Measurements from ENCODE around the gene CAMKMT. TPM values are rescaled to one million over a fixed set of nuclear protein-coding genes. Genes with fewer than 3 reads are reported as not detected.

The CAMKMT gene
- total RNA-seq, 2 experiments from 2014 or later = 25.7 to 27.4 TPM

- no peaks in the 10 kb centered on the region for H3K4me1 ChIP-seq (ENCODE audit: insufficient read depth, low read length, poor library complexity, severe bottlenecking)
- H3K9me3 ChIP-seq (ENCODE audit: low read length) = no peaks in the 10 kb centered on the region
- POLR2A ChIA-PET = interaction anchor here (0.7 to 1.1 kb wide), 2 partner anchors 20 to 154 kb away, joined by 3 to 4 read pairs; no protein-coding TSS in a partner anchor
- no peak overlapping the region for H3K4me3 ChIP-seq (ENCODE audit: low read depth, low read length, poor library complexity, severe bottlenecking)
- no peak overlapping the region for H3K4me2 ChIP-seq (ENCODE audit: low read length)
- no peaks in the 10 kb centered on the region for H3K79me2 ChIP-seq (ENCODE audit: insufficient read depth, low read depth, low read length)
- no peak overlapping the region for H2AFZ ChIP-seq (ENCODE audit: low read length)
- peak; percentile 46 for TF ChIP-seq CTCF (conservative IDR thresholded peaks at IDR 0.05; ENCODE audit: low read length)
- TF ChIP-seq EZH2phosphoT487 (IDR thresholded peaks at IDR 0.05; ENCODE audit: borderline replicate concordance, low read depth, low read length) = no peak
- CTCF ChIA-PET (ENCODE audit: unreplicated experiment) = no interaction called here
- no peaks in the 10 kb centered on the region for H3K9me2 ChIP-seq (ENCODE audit: insufficient read depth, low read length)
- intact Hi-C loops (cut with micrococcal nuclease; ENCODE audit: unreplicated experiment) = no loop called here
- H3K27ac ChIP-seq (ENCODE audit: low read depth, low read length, poor library complexity, severe bottlenecking) = no peak overlapping the region
- H4K20me1 ChIP-seq (ENCODE audit: insufficient read depth, low read length) = no peaks in the 10 kb centered on the region
- no TSS peak for BruUV-seq (replicated peaks)
- H3K36me3 ChIP-seq (ENCODE audit: insufficient read depth, low read length) = no peaks in the 10 kb centered on the region
- DNase-seq (ENCODE audit: low spot score) = no peak
Observed at GRCh38 chr2:44770221-44771195, 408.8 kb downstream of the CAMKMT start.

GRCh38 chr2:44771522-44771921 is 409.8 kb downstream of the CAMKMT start:
- H3K27ac ChIP-seq (ENCODE audit: low read depth, low read length, poor library complexity, severe bottlenecking) = no peak overlapping the region
- no peaks in the 10 kb centered on the region for H4K20me1 ChIP-seq (ENCODE audit: insufficient read depth, low read length)
- BruUV-seq (replicated peaks) = no TSS peak
- no peak overlapping the region for H3K4me3 ChIP-seq (ENCODE audit: low read depth, low read length, poor library complexity, severe bottlenecking)
- POLR2A ChIA-PET = no interaction called here
- H3K79me2 ChIP-seq (ENCODE audit: insufficient read depth, low read depth, low read length) = no peaks in the 10 kb centered on the region
- no peaks in the 10 kb centered on the region for H3K9me2 ChIP-seq (ENCODE audit: insufficient read depth, low read length)
- no peaks in the 10 kb centered on the region for H3K9me3 ChIP-seq (ENCODE audit: low read length)
- no peak for DNase-seq (ENCODE audit: low spot score)
- intact Hi-C loops (cut with micrococcal nuclease; ENCODE audit: unreplicated experiment) = no loop called here
- no peak overlapping the region for H2AFZ ChIP-seq (ENCODE audit: low read length)
- no peaks in the 10 kb centered on the region for H3K4me1 ChIP-seq (ENCODE audit: insufficient read depth, low read length, poor library complexity, severe bottlenecking)
- no peaks in the 10 kb centered on the region for H3K36me3 ChIP-seq (ENCODE audit: insufficient read depth, low read length)
- no peak overlapping the region for H3K4me2 ChIP-seq (ENCODE audit: low read length)
- CTCF ChIA-PET (ENCODE audit: unreplicated experiment) = no interaction called here
- TF ChIP-seq EZH2phosphoT487 (IDR thresholded peaks at IDR 0.05; ENCODE audit: borderline replicate concordance, low read depth, low read length) = no peak
- no peak for TF ChIP-seq CTCF (conservative IDR thresholded peaks at IDR 0.05; ENCODE audit: low read length)

DNA sequence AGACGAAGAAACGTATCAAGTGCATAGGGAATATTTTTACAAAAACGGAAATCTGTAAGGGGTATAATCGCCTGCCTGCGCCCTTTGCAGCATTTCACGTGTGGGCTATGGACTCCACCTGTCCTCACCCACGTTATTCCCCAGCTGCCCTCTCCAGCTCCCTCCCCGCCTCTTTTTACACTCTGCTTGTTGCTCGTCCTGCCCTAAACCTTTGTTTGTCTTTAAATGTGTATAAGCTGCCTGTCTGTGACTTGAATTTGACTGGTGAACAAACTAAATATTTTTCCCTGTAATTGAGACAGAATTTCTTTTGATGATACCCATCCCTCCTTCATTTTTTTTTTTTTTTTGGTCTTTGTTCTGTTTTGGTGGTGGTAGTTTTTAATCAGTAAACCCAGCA is 410.4 kb downstream of the CAMKMT start:
- intact Hi-C loops (cut with micrococcal nuclease; ENCODE audit: unreplicated experiment) = no loop called here
- no peaks in the 10 kb centered on the region for H3K4me1 ChIP-seq (ENCODE audit: insufficient read depth, low read length, poor library complexity, severe bottlenecking)
- no peak overlapping the region for H2AFZ ChIP-seq (ENCODE audit: low read length)
- H3K27ac ChIP-seq (ENCODE audit: low read depth, low read length, poor library complexity, severe bottlenecking) = no peak overlapping the region
- no peaks in the 10 kb centered on the region for H3K79me2 ChIP-seq (ENCODE audit: insufficient read depth, low read depth, low read length)
- TF ChIP-seq EZH2phosphoT487 (IDR thresholded peaks at IDR 0.05; ENCODE audit: borderline replicate concordance, low read depth, low read length) (no peak), CTCF (conservative IDR thresholded peaks at IDR 0.05; ENCODE audit: low read length) (no peak)
- H4K20me1 ChIP-seq (ENCODE audit: insufficient read depth, low read length) = no peaks in the 10 kb centered on the region
- no peaks in the 10 kb centered on the region for H3K9me3 ChIP-seq (ENCODE audit: low read length)
- H3K36me3 ChIP-seq (ENCODE audit: insufficient read depth, low read length) = no peaks in the 10 kb centered on the region
- no peaks in the 10 kb centered on the region for H3K9me2 ChIP-seq (ENCODE audit: insufficient read depth, low read length)
- BruUV-seq (replicated peaks) = no TSS peak
- ChIA-PET CTCF (ENCODE audit: unreplicated experiment) (no interaction called here), POLR2A (no interaction called here)
- no peak for DNase-seq (ENCODE audit: low spot score)
- H3K4me2 ChIP-seq (ENCODE audit: low read length) = no peak overlapping the region
- no peak overlapping the region for H3K4me3 ChIP-seq (ENCODE audit: low read depth, low read length, poor library complexity, severe bottlenecking)
